BE2C (cell line): Measurements from ENCODE around the gene PRKAA2.

Source experiments
- DNase-seq: peaks from one replicate; pipeline ENCODE4 v3.0.0-alpha.2; 2020
- H3K27me3 ChIP-seq: fragments of 250-450 bp; sonication (Bioruptor Pico); 2 replicates; pipeline ENCODE4 v1.5.1; 2020; ENCODE audit warnings: mild to moderate bottlenecking
- H3K36me3 ChIP-seq: fragments of 250-450 bp; sonication (Bioruptor Pico); 2 replicates; pipeline ENCODE4 v1.5.1; 2020; ENCODE audit warnings: mild to moderate bottlenecking
- H3K4me1 ChIP-seq: fragments of 250-450 bp; sonication (Bioruptor Pico); 2 replicates; pipeline ENCODE4 v1.5.1; 2020
- H3K4me3 ChIP-seq: 2 replicates; pipeline ENCODE4 v1.5.1; 2011; ENCODE audit warnings: low read depth, low read length
- H3K9me3 ChIP-seq: fragments of 250-450 bp; sonication (Bioruptor Pico); 2 replicates; pipeline ENCODE4 v1.5.1; 2020
- CTCF ChIP-seq: IDR thresholded peaks from 2 replicates; pipeline ENCODE4 v1.5.1; 2012; ENCODE audit warnings: mild to moderate bottlenecking, low read depth, low read length

Gene PRKAA2

GRCh38 chr1:56665384-56665783 lies 20.3 kb downstream of the PRKAA2 start:
- Histone ChIP-seq H3K36me3 (no peaks in the 10 kb centered on the region), H3K4me3 (no peak overlapping the region), H3K27me3 (no peaks in the 10 kb centered on the region), H3K4me1 (no peaks in the 10 kb centered on the region), H3K9me3 (no peaks in the 10 kb centered on the region)
- DNase-seq, result no peak
- TF ChIP-seq CTCF, result no peak

GRCh38 chr1:56666112-56666608 lies 21.0 kb downstream of the PRKAA2 start:
- no peak for TF ChIP-seq CTCF
- no peaks in the 10 kb centered on the region for H3K36me3 ChIP-seq
- no peak overlapping the region for H3K4me3 ChIP-seq
- H3K4me1 ChIP-seq, result no peaks in the 10 kb centered on the region
- no peak for DNase-seq
- no peaks in the 10 kb centered on the region for H3K27me3 ChIP-seq
- no peaks in the 10 kb centered on the region for H3K9me3 ChIP-seq

- H3K9me3 ChIP-seq, result no peaks in the 10 kb centered on the region
- no peaks in the 10 kb centered on the region for H3K27me3 ChIP-seq
- H3K36me3 ChIP-seq, result no peaks in the 10 kb centered on the region
- H3K4me3 ChIP-seq, result no peak overlapping the region
- DNase-seq, result no peak
- H3K4me1 ChIP-seq, result no peaks in the 10 kb centered on the region
- TF ChIP-seq CTCF, result no peak
These were observed 25.2 kb downstream of the PRKAA2 start for GRCh38 chr1:56670350-56670749.

GRCh38 chr1:56671085-56671484 lies 26.0 kb downstream of the PRKAA2 start:
- no peak for TF ChIP-seq CTCF
- no peak overlapping the region for H3K4me3 ChIP-seq

GRCh38 chr1:56671542-56671941 lies 26.4 kb downstream of the PRKAA2 start:
- TF ChIP-seq CTCF, result no peak
- H3K9me3 ChIP-seq, result no peaks in the 10 kb centered on the region
- no peak for DNase-seq

More at GRCh38 chr1:56671085-56671484, 26.0 kb downstream of the PRKAA2 start:
- no peaks in the 10 kb centered on the region for H3K36me3 ChIP-seq
- H3K27me3 ChIP-seq, result no peaks in the 10 kb centered on the region
- no peaks in the 10 kb centered on the region for H3K4me1 ChIP-seq
- no peaks in the 10 kb centered on the region for H3K9me3 ChIP-seq
- DNase-seq, result no peak

GRCh38 chr1:56672579-56672978 lies 27.5 kb downstream of the PRKAA2 start:
- Histone ChIP-seq H3K9me3 (no peaks in the 10 kb centered on the region), H3K27me3 (no peaks in the 10 kb centered on the region), H3K36me3 (no peaks in the 10 kb centered on the region), H3K4me3 (no peak overlapping the region), H3K4me1 (no peaks in the 10 kb centered on the region)
- DNase-seq, result no peak
- TF ChIP-seq CTCF, result no peak

More at GRCh38 chr1:56671542-56671941, 26.4 kb downstream of the PRKAA2 start:
- H3K4me1 ChIP-seq, result no peaks in the 10 kb centered on the region
- no peaks in the 10 kb centered on the region for H3K27me3 ChIP-seq
- H3K4me3 ChIP-seq, result no peak overlapping the region
- no peaks in the 10 kb centered on the region for H3K36me3 ChIP-seq
